ENCODE measurements around the gene PPP1R37.

The PPP1R37 gene

DNA sequence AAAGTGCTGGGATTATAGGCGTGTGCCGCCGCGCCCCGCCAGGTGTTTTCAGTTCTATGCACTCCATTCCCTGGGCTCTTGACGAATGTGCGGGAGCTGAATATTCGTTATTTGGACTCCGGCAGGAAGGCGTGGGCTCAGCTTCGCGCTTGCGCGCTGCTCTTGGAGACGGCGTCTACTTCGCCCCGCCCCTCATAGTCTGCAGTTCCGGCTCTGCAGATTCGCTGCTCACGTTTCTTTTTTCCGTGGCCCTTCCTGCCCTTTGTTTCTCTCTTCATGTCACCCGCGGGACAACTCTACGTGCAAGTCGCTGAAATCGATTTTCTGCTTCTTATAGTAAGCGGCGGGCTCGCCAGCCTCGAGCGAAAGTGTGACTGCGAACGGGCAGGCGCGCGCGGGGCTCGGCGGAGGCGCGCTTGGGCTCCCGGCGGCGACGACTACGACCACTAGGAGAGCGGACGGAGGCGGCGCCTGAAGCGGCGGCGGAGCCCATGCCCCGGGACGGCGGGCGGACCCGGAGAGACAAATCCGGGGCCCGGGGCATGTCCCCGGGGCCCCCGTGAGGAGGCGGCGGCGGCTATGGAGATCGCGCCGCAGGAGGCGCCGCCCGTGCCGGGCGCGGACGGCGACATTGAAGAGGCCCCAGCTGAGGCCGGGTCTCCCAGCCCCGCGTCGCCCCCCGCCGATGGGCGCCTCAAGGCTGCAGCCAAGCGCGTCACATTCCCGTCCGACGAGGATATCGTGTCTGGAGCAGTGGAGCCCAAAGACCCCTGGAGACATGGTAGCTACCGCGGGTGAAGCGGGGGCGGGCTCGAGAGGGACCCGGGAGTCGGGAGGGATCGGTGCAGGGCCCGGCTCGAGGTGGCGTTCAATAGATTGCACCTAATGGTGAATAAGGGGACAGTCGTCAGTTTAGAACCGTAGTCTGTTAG is at the start of gene PPP1R37:
Gene PPP1R37, plus strand, starts transcription at position 433 of the 932 bp plus-strand sequence. Its CDS starts 147 bp downstream, at position 580.
- DNase-seq = peak; percentile 74

DNA sequence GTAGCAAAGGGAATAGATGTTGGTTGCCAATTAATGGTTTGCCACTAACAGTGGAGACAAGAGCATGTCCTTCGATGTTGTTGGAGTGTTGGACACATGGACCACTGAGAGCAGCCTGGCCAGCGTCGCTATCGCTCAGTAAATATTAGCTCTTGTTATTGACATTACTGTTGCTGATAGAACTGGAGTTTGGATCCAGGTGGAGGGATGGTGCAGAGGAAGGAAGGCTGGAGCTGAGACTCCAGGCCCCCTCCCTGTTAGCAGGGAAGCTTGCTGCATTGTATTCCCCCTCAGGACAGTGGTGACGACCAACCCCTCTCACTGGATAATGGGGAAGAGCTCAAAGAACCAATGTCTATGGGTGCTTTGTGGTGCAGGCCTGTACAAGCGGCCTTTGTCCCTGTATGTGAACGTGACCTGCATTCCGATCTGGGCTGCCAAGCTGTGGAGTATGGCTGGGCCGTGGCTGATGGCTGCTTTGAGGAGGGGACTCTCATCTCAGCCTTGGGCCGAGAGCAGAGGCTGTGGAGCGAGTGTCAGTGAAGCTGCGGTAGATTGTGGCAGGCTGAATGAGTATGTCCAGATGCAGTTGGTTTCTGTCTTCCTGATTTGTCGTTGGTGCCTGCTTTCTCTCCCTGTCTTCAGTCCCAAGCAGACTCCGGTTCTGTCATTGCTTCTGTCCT is 47.2 kb upstream of the PPP1R37 start:
- DNase-seq = no peak

GRCh38 chr19:45046355-45046754 is 46.6 kb upstream of the PPP1R37 start:
- DNase-seq = no peak

- peak; percentile 25 for DNase-seq
Observed at GRCh38 chr19:45047188-45047797, 45.7 kb upstream of the PPP1R37 start.

DNA sequence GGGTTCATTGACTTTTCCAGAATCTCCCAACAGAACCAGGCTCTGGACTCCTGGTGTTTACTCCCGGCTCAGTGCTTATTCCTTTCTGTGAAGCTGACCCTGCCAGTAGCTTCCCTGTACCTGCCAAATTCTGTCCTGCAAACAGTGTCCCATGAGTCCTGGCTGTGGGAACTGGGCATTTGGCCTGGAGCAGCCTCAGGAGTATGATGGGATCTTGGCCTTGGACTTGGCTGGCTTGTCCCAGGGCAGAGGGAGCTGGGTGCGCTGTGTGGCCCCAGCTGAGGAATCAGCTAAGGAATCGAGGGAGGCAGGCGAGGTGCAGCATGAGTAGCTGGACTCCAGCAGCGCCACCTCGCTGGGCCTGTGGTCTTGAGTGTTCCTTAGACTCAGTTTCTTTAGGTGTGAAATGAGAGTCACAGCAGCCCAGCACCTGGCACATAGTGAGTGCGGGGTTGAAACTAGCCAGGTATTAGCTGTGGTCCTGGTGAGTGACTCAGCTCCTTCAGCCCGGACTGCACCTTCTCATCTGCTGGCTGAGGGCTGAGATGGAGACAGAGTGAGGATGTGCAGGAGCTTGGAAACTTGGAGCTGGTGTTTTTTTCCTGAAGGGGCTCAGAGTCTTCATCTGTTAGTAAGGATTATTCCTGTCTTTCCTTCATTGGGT is 43.8 kb upstream of the PPP1R37 start:
- DNase-seq = no peak

DNA sequence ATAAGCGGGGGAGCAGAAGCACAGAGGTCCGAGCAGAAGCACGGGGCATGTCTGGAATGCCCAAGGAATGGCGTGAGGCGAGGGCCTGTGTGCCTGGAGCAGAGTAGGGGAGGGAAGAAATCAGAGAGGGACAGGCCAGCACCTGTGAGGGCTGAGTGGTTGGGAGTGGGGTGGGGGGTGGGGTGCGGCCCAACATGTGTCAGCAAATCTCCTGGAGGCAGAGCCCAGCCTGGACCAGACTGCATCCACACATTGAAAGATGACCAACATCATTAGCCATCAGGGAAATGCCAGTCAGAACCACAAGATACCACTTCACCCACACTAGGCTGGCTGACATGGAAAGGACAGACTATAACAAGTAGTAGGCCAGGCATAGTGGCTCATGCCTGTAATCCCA is 42.9 kb upstream of the PPP1R37 start:
- no peak for DNase-seq

DNA sequence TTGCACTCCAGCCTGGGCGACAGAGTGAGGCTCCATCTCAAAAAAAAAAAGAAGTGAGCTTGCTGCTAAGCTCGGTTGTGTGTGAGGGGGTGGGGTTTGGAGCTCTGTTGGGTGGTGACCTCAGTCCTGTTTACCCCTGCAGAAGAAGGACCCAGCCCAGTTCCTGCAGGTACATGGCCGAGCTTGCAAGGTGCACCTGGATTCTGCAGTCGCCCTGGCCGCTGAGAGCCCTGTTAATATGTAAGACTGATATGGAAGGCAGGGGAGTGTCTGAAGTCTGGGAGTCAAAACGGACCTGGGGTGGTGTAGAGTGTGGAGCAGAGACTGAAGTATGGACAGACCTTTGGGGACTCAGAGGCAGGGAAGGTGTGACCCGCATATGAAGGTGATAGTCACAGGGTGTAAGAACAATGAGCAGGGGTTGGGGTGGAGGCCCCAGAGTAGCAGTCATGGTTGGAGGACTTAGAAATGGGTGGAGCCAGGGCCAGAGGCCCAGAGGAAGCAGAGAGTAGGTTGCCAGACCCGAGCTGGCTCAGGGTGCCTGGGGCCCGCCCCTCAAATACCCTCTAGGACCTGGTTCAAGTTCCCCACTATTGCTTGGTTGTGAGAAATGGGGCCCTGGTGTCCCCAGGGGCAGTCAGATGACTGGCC is 40.9 kb upstream of the PPP1R37 start:
- DNase-seq = no peak

GRCh38 chr19:45056831-45057230 is 36.1 kb upstream of the PPP1R37 start:
- DNase-seq = no peak

DNA sequence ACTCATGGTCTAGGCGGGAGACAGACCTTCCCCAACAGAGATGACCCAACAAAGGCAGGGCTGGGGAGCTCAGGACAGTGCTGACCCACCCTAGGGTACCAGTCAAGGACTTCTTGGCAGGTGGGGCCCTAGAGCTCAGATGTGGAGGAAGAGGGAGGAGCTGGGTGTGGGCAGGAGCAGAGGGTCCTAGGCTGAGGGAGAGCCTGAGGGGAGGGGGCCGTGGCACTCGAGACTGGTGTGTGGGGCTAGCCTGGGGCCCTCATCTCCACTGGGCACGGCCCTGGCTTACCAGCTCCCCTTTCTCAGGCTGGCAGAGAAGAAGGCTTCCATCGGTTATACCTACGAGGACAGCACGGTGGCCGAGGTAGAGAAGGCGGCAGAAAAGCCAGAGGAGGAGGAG is 35.5 kb upstream of the PPP1R37 start:
- DNase-seq = no peak

- no peak for DNase-seq
Observed at GRCh38 chr19:45058622-45059159, 34.3 kb upstream of the PPP1R37 start.

DNA sequence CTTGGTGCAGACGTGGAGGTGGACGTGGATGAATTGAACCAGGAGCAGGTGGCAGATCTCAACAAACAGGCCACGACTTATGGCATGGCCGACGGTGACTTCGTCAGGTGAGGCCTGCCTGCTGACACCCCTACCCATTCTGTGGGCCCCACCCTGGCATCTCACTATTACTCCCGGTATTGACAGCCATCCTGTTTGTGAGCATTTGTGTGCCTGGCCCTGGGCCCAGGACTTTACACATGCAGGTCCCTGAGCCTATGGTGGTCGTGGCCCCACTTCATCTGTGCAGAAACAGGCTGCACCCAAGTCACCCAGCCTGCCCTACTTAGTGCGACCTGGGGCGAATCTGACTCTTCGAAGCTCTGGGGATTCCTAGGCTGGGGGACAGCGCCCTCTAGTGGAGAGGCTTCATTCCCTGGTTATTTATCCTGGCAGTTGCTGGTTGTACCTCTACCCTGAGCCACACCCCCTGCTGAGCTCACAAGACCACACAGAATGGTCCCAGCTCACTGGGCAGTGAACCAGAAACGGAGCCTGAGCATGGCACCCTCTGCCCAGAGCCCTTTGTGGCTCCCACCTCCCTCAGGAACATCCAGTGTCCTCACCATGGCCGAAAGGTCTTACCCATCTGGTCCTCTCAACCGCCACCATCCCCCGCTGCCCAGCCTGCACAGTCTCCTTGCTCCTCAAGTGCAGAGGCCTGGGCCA is 33.6 kb upstream of the PPP1R37 start:
- DNase-seq = no peak

GRCh38 chr19:45061965-45062364 is 31.0 kb upstream of the PPP1R37 start:
- DNase-seq = no peak

DNA sequence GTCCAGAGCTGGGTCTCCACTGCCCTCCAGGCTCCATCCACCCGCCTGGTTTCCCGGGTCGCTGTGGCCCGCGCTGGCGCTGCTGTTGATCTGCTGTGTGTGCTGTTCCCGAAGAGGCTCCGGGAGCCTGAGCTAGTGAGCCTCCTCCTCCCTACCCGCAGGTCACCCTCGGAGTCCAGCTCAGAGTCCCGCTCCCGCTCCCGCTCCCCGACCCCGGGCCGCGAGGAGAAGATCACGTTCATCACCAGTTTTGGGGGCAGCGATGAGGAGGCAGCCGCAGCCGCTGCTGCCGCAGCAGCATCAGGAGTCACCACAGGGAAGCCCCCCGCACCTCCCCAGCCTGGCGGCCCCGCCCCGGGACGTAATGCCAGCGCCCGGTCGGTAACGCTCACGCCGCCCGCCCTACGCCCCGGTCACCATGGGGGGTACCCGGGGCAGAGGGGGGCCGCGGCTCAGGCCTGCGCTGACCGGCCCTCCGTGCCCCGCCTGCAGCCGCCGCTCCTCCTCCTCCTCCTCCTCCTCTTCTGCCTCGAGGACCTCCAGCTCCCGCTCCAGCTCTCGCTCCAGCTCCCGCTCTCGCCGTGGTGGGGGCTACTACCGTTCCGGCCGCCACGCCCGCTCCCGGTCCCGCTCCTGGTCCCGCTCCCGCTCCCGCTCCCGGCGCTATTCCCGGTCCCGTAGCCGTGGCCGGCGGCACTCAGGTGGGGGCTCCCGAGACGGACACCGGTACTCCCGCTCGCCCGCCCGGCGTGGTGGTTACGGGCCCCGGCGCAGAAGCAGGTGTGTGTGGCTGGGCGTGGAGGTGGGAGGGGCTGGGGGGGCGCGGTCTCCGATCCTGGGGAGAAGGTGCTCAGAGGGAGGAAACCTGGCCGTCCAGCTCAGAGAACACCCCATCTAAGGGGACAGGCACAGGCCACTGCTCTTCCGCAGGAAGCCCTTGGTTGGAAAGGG is 28.9 kb upstream of the PPP1R37 start:
- DNase-seq = no peak

DNA sequence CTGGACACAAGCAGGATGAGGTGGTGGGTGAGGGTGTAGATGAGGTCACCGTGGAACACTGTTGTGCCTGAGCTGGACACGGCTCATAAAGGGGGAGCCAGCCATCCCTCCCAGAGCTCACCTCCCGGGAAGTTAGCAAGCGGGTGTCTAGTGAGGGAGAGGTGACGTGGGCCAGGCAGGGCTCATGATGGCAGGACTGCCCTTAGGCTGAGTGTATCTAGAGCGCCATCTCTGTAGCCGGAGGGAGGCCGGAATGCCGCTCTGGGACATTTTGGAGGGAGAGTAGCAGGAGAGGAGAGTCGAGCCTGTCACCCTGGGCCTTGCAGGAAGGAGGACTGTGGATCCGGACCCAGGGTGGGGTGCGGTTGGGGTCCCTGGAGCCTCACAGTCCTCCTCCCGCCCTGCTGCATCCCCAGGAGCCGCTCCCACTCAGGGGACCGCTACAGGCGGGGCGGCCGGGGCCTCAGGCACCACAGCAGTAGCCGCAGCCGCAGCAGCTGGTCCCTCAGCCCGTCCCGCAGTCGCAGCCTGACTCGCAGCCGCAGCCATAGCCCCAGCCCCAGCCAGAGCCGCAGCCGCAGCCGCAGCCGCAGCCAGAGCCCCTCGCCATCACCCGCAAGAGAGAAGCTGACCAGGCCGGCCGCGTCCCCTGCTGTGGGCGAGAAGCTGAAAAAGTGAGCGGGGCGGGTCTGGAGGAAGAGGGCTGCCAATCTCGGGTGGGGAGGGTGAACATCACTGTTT is 25.9 kb upstream of the PPP1R37 start:
- no peak for DNase-seq

DNA sequence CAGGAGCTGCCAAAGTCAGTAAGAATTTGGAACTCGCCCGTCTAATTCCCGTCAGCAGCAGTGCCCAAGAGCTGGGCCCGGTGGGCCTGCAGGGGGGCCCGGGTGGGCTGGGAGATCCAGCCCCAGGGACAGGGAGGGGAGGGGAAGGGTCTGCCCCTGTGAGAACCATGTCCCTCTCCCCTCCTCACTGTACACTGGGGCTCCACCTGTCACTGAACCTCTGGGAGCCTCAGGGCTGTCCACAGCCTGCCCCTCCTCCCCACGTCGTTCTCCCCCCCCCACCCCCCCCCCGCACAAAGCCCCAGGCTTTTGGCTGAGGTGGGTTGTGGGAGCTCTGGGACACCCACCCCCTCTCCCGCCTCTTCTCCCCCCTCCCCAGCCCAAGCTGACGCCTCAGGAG is 24.9 kb upstream of the PPP1R37 start:
- no peak for DNase-seq

- DNase-seq = no peak
Observed at GRCh38 chr19:45069056-45069455, 23.9 kb upstream of the PPP1R37 start.

DNA sequence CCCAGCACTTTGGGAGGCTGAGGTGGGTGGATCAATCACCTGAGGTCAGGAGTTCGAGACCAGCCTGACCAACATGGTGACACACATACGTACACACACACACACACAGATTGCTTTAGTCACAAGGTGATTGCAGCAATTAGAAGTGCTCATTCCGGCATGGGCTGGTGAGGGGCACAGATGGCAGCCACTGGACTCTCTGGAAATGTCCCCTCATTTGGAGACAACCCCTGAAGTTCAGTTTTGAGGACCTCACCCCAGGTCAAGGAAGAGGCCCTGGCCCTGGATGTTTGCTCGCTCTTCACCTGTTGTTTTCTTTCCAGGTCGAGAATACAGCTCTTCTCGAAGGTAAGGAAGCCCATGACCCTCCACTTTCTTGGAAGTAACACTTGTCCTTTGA is 22.8 kb upstream of the PPP1R37 start:
- no peak for DNase-seq

GRCh38 chr19:45070861-45071544 is 22.0 kb upstream of the PPP1R37 start:
- DNase-seq = no peak

DNA sequence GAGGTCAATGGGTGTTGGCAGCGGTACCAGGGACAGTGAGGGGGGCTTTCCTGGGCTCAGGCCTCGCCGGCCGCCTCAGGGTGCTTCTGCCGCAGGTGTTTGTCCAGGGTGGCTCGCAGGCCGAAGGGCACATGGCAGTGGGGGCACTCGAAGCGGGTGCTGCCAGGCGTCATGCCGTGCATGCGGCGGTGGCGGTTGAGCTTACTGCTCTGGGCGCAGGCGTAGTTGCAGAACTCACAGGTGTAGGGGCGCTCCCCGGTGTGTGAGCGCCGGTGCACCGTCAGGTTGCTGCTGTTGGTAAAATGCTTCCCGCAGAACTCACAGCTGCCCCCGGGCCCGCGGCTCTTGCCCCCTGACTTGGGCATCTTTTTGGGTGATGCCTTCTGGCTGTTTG is 21.4 kb upstream of the PPP1R37 start:
- no peak for DNase-seq

All from SIG-M5 (cell line).